GM19467 (cell line): ENCODE measurements around the gene PLD6.

ENCODE experiments used
- ATAC-seq: cut with Tn5 transposase; IDR thresholded peaks from one replicate; pipeline ENCODE4 v1.9.1; 2021; ENCODE audit warnings: mild to moderate bottlenecking, moderate library complexity; ENCODE audit not compliant: unreplicated experiment

PLD6 gene

DNA sequence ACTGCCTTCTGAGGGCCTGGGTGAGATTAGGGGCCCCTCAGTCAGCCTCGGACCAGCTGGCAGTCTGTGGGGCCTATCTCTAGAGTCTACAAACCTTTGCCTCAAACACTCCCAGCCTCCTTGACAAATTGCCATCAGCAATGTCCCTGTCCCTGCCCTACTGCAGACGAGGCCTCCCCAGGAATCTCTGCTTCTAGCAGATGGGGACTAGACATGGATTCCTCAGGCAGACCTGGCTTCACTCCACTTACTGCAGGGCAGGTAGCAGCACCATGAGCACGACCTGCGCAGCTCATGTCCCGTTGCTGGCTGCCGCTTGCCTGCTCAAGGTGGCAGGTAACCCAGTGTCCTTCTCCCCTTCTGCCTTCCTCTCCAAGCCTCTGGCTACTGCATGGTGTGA is 49.1 kb downstream of the PLD6 start:
- no peak for ATAC-seq

DNA sequence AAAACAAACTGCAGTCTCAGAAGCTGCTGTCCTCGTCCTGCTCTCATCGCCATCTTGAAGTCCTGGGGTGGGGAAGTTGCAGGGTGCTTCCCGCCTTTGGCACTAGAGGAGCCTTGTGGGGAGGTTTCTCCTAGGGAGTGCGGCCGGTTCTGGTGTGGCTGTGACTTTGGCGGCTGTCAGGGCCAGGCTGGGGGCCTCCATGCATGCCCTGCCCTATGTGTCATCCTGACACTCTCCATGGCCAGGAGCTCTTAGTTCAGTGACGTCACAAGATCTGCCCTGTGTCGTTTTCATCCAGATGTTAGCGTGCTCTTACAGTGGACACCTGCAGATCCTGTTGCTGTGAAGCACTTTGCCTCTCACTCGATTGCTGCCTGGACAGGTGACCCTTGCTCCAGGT is 49.6 kb downstream of the PLD6 start:
- no peak for ATAC-seq

DNA sequence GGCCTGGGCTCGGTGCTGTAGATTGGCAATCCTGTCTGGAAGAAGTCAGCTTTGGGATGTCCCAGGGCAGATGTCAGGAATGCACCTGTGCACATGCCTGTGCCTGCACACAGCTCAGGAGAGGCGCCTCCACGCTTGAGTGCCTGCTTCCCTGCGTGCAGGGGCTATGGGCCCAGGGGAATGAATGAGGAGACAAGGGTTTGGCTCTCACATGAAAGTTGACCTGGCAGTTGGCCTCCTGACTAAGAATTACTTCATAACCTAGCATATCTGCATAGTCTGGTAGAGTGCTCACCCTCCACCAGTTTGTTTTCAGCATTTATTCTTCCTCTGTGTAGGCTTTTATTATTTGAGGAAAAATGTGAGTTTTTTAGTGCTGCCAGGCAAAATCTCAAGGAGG is 50.0 kb downstream of the PLD6 start:
- no peak for ATAC-seq

DNA sequence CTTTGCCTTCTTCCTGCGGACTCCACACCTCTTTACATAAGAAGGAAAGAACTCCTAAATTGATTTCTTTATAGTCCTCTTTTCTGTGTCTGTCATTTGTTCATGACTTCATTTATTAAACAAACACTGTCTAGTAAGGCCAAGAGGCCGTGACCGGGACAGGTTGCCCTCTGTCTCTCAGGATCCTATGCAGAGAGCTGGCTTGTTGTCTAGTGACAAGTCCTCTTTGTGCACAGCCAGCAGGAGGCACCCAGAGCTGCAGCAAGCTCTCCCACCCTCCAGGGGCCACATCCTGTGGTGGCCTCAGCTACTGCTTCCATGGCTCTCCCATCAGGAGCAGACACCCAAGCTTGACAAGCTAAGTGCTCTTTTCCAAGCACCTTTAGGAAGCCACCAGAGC is 50.6 kb downstream of the PLD6 start:
- no peak for ATAC-seq

DNA sequence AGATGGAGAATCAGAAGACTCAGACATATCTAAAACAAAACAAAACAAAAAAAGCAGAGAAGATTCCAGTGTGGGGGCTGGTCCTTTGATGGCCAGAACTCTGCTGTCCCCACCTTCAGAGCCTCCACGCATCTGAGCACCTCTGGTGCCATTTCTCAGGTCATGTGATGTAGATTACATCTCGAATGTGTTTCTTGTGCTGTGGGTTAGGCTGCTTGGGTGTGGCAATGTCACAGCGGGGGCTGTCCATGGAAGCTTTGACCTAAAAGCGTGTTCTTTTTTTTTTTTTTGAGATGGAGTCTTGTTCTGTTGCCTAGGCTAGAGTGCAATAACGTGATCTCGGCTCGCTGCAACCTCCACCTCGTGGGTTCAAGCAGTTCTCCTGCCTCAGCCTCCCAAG is 51.2 kb downstream of the PLD6 start:
- no peak for ATAC-seq

DNA sequence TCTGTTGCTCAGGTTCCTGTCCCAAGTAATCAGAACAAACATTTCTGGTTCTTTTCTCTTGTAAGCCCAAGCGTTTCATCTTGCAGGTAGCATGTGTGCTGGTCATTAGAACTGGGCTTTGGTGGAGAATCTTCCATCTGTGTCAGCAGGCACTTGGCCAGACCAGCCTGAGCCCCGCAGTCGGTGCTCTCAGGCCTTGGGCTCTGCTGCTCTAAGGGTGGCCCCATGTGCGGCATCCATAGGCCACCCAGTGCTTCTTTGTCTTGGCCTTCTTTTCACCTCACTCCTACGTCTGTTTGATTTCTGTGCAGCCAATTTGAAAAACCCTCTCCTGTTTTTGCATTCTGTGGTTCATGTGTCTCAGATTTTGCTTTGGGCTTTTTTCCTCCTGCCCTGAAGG is 51.6 kb downstream of the PLD6 start:
- ATAC-seq: no peak

DNA sequence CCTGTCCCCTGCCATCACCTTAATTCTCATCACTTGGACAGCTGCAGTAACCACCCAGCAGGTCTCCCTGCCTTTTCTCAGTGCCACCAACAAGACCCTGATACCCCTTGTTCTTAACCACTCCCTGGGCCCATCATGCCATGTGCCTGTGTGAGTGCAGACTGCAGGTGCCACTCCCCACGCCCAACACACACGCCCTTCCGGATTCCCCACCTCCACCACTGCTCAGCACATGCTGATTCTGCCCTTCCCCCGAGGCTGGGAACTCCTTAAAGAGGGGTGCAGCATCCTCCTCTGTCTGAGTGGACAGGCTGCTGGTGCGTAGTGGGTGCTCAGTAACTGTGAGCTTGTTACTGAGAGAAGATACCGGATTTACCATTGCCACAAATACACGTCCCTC is 52.4 kb downstream of the PLD6 start:
- no peak for ATAC-seq

DNA sequence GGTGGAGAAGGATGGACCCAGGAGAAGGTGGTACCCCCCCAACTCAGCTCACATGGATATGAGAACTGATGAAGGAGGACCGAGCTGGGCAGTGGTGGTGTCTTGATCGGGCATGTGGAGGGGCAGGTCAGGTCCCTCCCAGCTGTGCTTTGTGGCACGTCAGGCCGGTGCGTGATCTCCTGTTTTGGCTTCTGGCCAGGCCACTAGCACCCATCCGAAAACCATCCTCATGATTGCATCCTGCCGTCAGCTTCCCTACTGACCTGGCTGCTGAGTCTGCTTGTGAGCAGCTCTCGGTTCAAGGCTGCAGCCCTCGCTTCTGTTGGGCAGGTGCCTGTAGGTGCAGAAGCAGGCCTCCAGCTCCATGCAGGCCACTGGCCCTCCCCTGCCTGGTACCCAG is 53.1 kb downstream of the PLD6 start:
- no peak for ATAC-seq

DNA sequence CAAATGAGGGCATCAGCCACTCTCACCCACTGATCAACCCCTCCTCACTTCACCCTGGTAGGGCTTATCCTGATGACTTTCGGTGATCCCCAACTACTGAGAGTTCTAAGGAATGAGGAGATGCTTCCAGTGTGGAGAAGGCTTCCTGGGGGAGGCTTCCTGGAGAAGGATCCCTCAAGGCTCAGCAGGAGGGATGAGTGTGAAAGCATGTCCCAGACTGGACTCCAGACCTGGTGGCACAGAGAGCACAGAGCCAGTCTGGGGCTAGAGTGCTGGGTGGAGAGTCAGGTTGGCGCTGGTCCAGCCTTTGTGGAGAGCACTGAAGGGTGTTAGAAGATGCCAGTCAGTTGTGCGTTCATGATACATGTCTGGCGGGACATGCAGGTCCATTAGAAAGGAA is 53.7 kb downstream of the PLD6 start:
- no peak for ATAC-seq

DNA sequence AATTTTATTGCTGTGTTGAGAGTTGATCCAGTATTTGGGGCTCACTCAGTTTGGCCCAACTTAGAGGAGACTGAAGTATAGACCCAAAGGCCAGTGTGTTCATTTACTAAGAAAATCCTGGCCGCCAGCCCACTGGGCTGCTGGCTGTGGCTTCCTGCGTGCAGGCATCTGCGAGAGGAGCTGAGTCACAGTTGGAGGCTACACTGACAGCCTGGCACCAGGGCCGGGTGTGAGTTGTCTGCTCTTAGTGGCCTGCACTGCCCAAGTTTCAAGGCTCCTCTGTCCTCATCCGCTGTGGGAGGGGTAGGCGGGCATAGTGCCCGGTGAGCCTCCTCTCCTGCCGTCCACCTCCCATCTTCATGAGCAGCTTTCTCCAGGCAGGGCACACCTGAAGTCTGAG is 54.2 kb downstream of the PLD6 start:
- no peak for ATAC-seq

DNA sequence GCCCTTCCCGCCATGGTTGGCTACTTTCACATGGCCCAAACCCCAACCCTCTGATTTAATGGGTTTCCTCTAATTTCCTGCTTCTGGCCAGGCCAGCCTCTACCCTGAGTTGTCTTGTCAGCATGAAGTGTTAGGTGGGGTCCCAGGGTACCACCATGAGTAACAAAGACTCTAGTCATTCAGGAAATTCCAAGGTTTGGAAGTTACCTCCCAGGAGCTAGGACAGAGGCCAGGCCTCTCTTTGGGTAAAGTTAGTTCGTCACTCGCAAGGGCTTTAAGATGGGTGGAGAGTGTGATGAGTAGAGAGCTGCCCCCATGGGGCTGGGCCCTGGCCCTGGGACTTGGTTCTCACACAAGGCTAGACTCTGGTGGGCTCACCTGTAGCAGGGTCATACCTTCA is 54.6 kb downstream of the PLD6 start:
- no peak for ATAC-seq

DNA sequence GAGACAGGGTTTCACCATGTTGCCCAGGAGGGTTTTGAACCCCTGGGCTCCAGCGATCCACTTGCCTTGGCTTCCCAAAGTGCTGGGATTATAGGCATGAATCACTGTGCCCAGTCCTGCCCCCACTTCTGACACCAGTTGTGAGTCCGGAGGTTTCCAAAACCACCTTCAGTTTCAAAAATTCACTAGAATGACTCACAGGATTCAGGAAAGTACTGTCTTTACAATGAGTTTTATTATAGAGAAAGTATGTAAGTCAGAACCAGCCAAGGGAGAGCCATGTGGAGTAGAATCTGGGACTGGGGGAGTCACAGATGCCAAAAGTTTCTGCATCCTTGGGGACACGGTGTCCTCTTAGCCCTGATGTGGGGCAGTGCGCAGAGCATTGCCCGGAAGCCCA is 55.1 kb downstream of the PLD6 start:
- ATAC-seq: no peak
